DMS79 treated with DMSO at 0.1 percent for 48 hours (cell line): Measurements from ENCODE around the gene BROX.
"Not testable (repeated sequence)": the region's sequence is repeated elsewhere in the genome, so short reads cannot be mapped to it uniquely, and the experiment has no call there.

Source experiments
- DNase-seq: peaks from one replicate; lab custom pipeline; 2025; lab: John Stamatoyannopoulos, UW

The BROX gene, protein sequence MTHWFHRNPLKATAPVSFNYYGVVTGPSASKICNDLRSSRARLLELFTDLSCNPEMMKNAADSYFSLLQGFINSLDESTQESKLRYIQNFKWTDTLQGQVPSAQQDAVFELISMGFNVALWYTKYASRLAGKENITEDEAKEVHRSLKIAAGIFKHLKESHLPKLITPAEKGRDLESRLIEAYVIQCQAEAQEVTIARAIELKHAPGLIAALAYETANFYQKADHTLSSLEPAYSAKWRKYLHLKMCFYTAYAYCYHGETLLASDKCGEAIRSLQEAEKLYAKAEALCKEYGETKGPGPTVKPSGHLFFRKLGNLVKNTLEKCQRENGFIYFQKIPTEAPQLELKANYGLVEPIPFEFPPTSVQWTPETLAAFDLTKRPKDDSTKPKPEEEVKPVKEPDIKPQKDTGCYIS

DNA sequence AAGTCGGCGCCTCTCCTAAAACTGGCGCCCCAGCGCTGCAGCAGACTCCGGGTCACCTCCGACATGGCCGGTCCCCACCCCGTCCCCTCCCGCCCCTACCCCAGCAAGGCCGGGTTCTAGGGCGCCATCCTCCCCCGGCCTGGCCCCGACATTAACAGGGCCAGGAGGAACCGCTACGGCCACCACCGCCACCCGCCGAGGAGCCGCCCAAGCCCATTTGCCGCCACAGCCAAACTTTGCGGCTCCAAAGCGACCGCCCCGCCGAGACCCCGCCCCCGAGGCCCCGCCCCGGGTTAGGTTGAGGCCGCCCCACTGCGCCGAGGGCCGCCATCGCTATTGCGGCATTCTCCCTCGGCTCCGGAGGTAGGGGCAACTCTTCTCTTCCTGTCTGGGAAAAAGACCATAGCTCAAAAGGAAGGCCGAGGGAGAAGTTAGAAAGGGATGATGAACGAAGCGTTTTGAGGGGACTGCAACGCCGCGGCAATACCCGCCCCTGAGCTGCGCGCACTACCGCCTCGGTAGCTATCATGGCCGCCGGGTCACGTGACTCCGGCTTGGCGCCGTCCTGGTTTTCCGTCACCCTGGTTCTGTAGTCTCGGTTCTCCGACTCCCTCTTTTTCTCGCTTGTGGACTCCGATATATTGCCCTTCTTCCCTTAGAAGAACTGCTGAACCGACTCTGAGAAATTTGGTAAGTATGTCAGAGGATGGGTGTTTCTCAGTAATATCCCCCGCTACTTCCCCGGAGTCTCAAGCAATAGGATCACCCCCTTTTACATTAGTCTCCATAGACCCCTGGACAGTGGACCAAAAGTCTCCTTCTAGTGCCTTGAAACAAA lies at the start of gene BROX, which contains the start of gene AIDA:
TSS of gene BROX (plus strand) at position 312 of the 838 bp plus-strand sequence. CDS start 3,136 bp downstream, outside the sequence.
TSS of gene AIDA (minus strand) at position 239 of the 838 bp plus-strand sequence. CDS start at position 65, 174 bp downstream.
- peak; percentile 95 for DNase-seq

DNA sequence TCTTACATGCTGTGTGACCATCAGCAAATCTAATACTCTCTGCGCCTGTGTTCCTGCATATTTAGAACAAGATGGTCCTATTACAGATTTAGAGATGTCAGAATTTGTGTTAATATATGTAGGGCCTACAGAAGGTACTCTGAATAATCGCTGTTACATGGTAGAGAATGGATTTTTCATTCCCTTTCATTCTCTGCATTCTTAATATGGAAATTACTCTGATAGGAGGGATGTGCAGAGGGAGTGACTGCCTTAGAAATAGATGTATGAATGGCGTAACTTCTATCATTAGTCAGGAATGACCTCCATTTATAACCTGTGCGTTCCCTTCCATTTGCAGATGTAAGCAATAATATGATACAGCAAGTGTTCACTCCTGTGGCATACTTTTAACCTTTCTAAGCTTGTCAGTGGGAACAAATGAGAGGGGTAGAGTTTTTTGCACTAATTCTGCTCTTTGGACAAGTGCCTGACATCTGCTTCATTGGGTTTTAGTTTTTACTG lies 48.9 kb upstream of the BROX start:
- no peak for DNase-seq

DNA sequence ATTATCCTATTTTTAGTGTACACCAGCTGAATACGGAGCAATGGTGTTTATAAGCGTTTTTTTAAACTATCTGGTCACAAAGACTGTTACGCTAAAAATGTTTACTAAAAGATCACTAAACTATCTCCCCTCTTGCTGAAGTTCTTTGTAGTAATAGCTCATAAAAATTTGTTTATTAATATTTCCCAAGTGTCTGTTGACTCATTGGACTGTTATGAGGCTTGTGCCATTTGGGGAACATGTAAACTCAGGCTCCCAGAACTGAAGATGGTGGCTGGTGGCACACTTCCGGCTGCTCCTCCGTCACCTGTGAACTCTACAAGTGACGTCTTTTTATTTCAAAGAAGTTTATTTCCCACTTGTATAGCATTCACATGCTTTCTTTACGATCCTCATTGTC lies 46.4 kb upstream of the BROX start:
- DNase-seq, result no peak

DNA sequence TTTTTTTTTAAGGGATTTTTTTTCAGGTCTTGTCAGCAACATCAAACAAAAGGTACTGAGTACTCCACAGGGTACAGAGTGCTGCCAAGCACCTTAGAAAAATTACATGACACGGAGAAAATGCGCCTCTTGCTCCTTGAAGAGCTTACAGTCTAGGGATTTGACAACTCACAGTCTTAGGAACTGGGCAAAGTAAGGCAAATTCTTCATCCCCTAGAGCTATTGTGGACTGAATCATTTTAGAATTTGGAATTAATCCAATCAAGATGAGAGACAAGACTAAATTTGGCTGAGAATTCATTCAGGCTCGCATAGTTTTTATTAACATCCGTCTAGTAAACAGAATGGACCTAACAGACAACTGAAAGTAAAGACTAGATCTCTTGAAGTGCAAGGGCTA lies 44.2 kb upstream of the BROX start:
- not testable (repeated sequence) for DNase-seq

DNA sequence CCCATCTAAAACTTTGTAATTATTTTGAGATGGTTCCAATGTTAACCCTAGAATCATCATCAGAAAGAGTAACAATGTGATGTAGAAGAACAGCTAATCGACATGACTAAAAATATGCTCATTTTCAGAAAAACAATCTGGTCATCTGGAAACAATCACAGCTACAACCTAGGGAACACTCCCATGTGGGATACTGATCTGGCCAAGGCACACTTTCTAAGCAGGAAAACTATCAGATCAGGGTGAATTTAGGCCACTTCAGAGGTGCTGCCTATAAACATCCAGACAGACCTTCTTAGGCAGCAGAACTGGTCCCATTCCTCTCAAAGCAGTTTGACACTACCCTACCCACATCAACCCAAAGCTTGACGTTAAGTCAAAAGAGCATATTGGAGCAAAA lies 43.3 kb upstream of the BROX start:
- DNase-seq, result not testable (repeated sequence)

DNA sequence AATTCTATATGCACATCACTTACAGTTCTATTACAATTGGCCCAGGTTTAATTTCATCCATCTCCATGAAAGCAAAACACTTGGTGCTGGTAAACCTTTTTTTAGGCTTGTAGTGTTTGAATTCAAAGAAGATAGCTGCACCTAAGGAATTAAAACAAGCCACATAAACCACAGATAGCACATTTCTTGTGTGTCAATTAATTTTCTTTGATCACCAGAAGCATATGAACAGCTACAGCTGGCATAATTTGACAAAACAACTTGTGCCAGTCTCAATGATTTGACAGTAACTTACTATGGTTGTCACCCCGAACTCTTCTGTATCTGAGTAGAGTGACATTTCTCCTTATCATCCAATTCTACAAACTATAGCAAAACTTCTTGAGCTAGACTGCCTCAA lies 42.3 kb upstream of the BROX start:
- no peak for DNase-seq

DNA sequence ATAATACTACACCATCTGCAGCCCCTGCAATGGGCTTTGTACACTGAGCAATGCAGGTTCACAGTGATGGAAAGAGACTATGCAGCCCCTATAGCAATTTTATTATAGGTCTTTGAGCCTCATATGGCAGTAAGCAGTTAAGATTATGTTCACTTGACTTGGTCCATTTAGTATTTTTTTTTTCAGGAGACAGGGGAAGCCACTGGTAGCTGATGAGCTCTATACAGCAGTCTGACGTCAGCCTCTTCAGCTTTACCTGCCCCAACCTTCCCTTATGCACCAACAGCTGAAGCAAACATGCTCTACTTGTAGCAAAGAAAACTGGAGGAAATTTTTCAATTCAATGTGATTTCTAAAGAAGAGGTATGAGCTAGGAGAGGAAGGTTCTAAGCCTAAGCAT lies 32.3 kb upstream of the BROX start:
- no peak for DNase-seq

DNA sequence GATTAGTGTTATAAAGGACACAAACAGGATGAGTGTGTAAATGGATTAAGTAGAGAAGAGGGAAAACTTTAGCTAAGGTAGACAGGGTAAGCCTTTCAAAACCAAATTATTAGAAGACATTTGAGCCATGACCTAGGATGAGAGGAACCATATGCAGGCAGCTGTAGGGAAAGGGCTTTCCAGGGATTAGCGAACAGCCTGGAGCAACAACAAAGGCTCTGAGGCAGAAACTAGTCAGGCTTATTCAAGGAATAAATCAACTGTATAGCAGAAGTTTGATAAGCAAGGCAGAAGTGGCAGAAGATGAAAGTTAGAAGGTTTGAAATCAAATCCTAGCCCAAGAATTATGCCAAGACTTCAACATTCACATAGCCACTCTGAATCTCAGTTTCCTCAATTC lies 21.3 kb upstream of the BROX start:
- DNase-seq, result no peak

DNA sequence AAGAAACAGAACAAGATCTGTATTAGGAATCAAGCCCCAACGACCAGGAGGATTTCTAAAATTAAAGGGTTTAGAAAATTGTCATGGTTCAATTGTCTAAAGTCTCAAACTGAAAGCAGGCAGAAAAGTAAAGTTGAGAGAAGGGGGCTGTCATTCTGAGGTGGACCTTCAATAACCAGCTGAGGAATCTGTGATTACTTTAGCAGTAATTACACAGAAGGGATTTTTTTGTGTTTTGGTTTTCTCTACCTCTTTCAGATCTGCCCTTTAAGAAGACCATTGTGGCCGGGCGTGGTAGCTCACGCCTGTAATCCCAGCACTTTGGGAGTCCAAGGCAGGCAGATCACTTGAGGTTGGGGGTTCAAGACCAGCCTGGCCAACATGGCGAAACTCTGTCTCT lies 17.4 kb upstream of the BROX start:
- no peak for DNase-seq

DNA sequence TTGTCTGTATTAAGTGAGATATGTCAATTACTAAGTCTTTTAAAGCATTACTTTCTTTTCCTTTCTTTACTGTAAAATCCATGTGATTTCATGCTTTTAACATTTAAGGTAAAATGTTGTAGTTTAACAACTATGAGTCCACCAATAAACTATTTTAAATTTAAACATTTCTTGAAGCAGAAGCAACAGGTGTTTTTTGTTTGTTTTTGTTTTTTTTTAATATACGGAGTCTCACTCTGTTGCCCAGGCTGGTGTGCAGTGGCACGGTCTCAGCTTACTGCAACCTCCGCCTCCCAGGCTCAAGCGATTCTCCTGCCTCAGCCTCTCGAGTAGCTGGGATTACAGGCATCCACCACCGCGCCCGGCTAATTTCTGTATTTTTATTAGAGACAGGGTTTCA lies 15.6 kb upstream of the BROX start:
- DNase-seq, result no peak

DNA sequence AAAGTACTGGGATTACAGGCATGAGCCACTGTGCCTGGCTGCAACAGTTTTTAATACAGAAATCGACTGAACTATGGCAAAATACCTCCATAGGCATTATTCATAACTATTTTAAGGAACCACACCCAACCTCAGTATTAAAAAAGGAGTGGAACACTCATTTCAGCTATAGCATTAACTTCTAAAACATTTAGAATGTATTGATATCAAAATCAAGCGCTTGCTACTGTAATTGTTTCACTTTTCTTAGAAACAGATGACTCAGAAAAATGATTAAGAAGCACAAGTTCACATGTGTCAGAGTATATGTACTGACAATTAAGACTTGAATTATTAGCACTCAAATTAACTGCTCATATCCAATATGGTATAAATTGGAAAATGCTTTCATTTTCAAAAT lies 15.2 kb upstream of the BROX start:
- no peak for DNase-seq

DNA sequence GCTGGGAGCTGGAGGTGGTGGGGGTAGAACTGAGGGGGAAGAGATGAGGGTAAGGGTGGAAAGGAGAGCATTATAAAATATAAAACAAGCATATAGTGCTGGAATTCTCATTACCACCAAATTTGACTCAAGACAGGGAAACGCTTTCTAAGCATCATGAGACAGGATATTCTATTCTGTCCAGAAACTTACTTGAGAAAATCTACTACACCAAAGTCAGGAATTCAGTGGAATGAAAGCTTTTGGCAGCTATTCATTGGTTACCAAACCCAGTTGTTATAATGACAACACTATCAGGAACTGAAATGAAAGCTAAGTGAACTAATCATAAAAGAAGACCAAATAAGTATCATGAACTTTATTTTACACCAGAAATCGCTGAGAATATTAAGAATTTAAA lies 14.5 kb upstream of the BROX start:
- no peak for DNase-seq

DNA sequence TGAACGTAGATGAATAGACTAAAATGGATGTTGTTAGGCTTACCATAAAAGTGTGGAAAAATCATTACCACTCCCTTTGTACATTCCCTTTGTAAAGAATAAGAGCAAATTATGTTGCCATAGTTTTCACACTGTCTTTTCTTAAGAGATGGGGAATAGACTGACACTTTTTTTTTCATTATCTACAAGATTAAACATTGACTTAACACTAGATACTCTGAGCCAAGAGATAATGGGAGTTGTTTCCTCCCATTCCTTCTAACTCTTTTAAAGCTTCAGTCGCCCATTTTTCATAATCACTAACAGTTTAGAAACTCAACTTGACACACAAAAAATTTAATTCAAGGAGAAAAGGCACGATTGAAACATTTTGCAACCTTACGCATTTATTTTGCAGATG lies 10.2 kb upstream of the BROX start:
- no peak for DNase-seq

DNA sequence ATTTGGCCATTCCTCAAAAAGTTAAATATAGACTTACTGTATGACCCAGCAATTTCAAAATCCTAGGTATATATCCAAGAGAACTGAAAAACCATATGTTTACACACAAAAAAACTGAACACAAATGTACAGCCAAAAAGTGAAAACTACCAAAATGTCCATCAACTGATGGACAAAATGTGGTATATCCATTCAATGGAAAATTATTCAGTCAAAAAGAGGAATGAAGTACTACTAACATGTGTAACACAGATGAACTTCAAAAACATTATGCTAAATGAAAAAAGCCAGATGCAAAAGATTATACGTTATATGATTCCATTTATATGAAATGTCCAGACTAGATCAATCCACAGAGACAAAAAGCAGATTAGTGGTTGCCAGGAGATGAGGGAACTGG lies 8.1 kb upstream of the BROX start:
- no peak for DNase-seq

DNA sequence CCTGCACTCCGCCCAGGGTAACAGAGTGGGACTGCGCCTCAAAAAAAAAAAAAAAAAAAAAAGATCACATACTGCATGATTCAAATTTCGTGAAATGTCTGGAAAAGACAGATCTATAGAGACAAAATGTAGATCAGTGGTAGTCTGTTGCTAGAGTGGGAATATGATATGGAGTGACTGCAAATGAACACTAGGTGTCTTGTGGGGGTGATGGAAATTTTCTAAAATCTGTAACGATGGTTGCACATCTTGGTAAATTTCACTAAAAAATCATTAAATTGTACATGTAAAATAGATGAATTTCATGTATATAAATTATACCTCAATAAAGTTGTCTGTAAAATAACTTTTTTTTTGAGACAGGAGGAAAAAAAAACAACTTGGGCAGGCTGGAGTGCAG lies 5.5 kb upstream of the BROX start:
- DNase-seq, result no peak

DNA sequence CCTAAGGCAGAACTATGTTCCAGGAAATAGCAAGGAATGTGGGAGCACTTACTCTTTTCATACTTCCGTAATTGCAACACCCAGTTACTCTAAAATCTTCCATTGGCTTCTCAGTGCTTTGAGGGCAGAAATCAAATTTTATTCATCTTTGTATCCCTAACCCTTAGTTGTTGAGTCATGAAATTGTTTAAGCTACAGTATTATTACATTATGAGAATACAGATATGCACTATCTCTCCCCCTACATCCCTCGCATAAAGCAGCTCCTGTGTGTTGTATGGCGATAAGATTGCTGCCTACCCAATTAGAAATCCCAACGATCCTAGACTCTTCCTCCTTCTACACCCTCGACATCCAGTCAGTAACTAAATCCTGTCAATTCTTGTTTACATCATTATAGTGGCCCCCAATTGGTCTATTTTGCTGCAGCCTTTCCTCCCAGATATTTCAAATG lies 2.6 kb upstream of the BROX start:
- no peak for DNase-seq

DNA sequence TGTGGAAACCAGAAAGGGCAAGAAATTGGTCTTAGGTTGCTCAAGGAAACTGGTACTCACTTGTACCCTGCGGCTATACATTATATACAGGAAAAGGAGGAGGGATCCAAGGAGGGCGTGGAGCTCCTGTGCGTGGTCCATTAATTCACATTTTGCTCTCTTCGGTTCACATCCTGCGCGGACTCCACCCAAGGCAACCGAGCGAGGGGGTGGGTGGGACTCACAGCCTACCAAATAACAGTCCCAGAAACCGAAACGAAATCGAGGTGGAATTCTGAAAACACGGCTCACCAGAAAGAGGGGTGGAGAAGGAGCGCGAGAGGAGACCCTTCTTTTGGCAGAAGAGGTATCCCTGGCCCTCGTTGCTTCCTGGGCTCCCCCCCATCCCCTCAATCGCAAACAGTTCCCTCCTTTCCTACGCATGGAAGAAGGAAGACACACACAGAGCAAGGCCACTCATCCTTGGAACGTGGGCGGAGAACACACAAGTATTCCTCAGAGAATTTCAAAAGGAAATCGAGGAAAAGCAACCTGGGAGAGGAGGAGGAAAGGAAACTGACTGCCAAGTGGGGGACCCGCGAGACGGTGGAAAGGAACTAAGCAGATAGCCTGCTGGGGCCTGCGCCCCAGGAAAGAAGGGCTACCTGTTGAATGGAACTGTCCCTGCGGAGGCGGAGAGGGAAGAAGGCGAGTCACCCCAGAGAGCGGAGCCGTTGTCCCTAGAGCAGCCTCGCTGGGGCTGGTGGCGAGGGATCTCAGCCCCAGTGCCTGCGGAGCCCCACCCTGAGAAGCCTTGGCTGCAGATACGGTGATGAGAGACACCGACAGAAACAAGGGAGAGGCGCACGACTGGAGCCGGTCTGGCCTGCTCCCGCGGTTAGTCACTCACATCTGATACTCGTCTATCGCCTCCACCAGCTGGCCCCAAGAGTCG lies 778 bp upstream of the BROX start:
- DNase-seq, result peak; percentile 50

DNA sequence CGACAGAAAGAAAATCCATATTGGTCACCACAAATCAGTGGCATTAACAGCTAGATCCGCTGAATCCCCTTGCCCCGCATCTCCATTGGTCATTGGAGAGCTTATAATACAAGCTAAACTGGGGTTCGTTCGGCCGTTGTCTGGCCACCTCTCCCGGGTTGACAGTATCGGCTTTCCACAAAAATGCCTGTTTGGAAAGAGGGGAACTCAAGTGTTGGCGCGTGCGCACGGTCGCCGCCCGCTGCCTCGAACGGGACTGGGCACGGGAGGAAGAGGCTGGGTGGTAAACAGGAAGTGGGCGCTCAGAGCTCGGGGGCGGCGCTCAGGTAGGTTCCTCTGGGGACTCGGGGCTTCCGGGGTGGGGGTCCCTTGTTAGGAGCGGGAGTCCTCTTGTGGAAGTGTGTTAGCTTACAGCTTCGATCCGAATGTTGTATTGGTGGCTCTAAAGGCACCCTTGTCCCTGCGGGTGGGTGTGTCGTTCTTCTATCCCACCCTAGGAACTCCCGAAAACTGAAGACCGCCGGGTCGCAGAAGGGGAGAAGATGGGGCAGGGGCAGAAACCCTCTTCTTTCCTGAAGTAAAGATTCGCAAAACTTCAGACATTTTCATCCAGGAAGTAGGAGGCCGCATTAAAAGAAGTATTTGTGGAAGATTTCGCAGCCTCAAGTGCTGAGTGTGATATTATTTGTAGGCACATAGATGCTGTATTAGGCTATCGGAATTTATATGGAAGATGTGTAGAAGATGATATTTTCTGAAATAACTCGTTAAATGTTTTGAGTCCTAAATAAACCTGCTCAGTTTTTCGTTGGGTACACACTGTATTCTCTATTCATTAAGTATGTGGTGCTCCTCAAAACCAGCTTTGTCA lies 962 bp downstream of the BROX start:
- peak; percentile 94 for DNase-seq

DNA sequence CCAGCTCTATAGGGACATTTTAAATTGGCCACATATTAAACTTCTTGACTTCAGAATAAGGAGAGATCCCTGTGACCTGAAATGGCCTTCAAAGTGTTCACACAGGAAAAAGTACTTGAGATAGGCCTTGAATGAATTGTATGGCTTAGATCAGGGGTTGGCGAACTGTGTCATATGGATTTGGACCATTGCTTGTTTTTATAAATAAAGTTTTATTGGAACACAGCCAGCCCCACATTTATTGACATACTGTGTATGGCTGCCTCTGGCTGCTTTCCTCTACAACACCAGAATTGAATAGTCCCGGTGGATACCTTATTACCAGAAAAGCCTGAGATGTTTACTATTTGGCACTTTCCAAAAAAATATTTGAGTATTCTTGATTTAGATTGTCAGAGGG lies 4.0 kb downstream of the BROX start:
- no peak for DNase-seq

DNA sequence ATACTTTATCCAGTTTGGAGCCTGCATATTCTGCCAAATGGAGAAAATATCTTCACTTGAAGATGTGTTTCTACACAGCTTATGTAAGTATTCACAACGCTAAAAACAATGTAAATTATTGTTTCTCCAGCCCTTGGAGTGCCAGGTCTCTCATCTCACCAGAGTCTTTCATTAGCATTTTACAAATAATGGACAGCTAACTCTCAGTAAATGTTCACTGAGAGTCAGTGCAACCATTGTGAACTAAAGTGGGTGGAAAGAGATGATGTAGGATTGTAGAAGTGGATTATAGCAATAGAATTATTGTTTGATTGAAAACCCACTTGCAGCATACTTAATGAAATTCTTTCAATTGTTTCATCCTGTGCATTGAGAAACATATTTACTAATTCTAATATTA lies 16.4 kb downstream of the BROX start:
- no peak for DNase-seq

DNA sequence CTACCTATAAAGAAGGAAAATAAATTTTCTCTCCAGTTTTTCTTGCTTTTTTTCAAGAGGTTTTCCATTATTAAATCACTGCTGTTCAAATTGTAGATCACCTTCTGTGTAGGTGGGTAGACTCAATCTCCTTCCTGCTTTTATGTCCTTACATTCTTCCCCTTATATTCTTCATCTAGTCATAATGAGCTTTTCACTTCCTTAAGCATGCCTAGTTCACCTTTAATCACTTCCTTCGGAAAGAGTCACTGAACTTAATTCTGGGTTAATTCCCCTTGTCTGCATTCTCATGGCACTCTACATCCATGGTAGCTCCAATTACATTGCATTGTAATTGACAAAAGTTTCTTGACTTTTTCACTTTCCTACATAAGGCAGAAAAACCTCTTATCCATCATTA lies 18.5 kb downstream of the BROX start:
- no peak for DNase-seq
